CD4-positive, alpha-beta T cell treated with Interleukin-15 for 4 hours (primary cell): ENCODE data around the gene PGLYRP3.

ENCODE experiments used
- DNase-seq: peaks from one replicate; pipeline ENCODE4 v3.0.0-alpha.2; 2020; ENCODE audit warnings: low spot score

The PGLYRP3 gene

GRCh38 chr1:153312570-153313186 is at the start of gene PGLYRP3:
Gene PGLYRP3, minus strand, starts transcription at chr1:153312952. Its CDS starts 2,287 bp downstream, at chr1:153310665.
- DNase-seq = no peak

GRCh38 chr1:153362187-153362775 is 49.5 kb upstream of the PGLYRP3 start:
- DNase-seq = no peak

GRCh38 chr1:153361480-153362109 is 48.8 kb upstream of the PGLYRP3 start:
- DNase-seq = no peak

GRCh38 chr1:153360592-153361479 is 48.1 kb upstream of the PGLYRP3 start:
- no peak for DNase-seq

- no peak for DNase-seq
These were observed 47.4 kb upstream of the PGLYRP3 start for GRCh38 chr1:153360190-153360589.

GRCh38 chr1:153359241-153359640 is 46.5 kb upstream of the PGLYRP3 start:
- no peak for DNase-seq

GRCh38 chr1:153358691-153358975 is 45.9 kb upstream of the PGLYRP3 start:
- no peak for DNase-seq

- DNase-seq = no peak
These were observed 45.3 kb upstream of the PGLYRP3 start, which contains the start of gene S100A9 for GRCh38 chr1:153357853-153358690. Gene S100A9, plus strand, starts transcription at chr1:153357854. Its CDS starts 430 bp downstream, at chr1:153358284.

GRCh38 chr1:153357076-153357852 is 44.5 kb upstream of the PGLYRP3 start:
- DNase-seq = no peak

- no peak for DNase-seq
These were observed 43.8 kb upstream of the PGLYRP3 start for GRCh38 chr1:153356392-153357075.

GRCh38 chr1:153355445-153356071 is 42.8 kb upstream of the PGLYRP3 start:
- DNase-seq = peak; percentile 28

GRCh38 chr1:153354515-153355193 is 41.9 kb upstream of the PGLYRP3 start:
- DNase-seq = no peak

- DNase-seq = no peak
These were observed 40.6 kb upstream of the PGLYRP3 start for GRCh38 chr1:153353226-153353947.

GRCh38 chr1:153352523-153352922 is 39.8 kb upstream of the PGLYRP3 start:
- peak; percentile 57 for DNase-seq

GRCh38 chr1:153350321-153350957 is 37.7 kb upstream of the PGLYRP3 start:
- DNase-seq = no peak

GRCh38 chr1:153349363-153350320 is 36.9 kb upstream of the PGLYRP3 start:
- DNase-seq = no peak
